Naive thymus-derived CD8-positive, alpha-beta T cell (primary cell): ENCODE measurements around the gene NGLY1. TPM values are rescaled to one million over a fixed set of nuclear protein-coding genes. Genes with fewer than 3 reads are reported as not detected.

Source experiments
- ATAC-seq, 2 donors: fragments of 150-1000 bp; cut with Tn5 transposase in 1 of 2; sonication (Bioruptor Pico), chemical (Tn5 transposase) in 1 of 2; 1 replicate in 1 of 2; 2 replicates in 1 of 2; pipeline ENCODE4 v1.10.0; 2021; ENCODE audit warnings: mild to moderate bottlenecking in 2 of 2, moderate library complexity in 2 of 2
- POLR2A ChIA-PET: fragments of 350-600 bp; sonication (Branson Sonifier 250); formaldehyde crosslinking; loops from one replicate; lab custom pipeline; 2021; ENCODE audit warnings: antibody characterized with exemption; lab: Charles Lee
- DNase-seq, 10 donors: peaks; one replicate each; pipeline versions ENCODE4 v3.0.0 to v3.0.0-alpha.2; 2020 to 2022
- H3K27ac Mint-ChIP-seq, 10 donors: one replicate each; pipeline ENCODE4 v1.8.0; 2020 to 2022; ENCODE audit warnings: mild to moderate bottlenecking in 10 of 10, mixed read lengths in 10 of 10, moderate library complexity in 4 of 10, inconsistent platforms in 1 of 10
- H3K27me3 Mint-ChIP-seq, 5 donors: one replicate each; pipeline ENCODE4 v1.8.0; 2021 to 2022; ENCODE audit warnings: mixed read lengths in 5 of 5
- H3K36me3 Mint-ChIP-seq, 3 donors: one replicate each; pipeline ENCODE4 v1.8.0; 2020 to 2022; ENCODE audit warnings: mixed read lengths in 3 of 3, mild to moderate bottlenecking in 2 of 3, inconsistent platforms in 1 of 3
- H3K4me1 Mint-ChIP-seq, 4 donors: one replicate each; pipeline ENCODE4 v1.8.0; 2021 to 2022; ENCODE audit warnings: mixed read lengths in 4 of 4
- H3K4me3 Mint-ChIP-seq, 10 donors: one replicate each; pipeline ENCODE4 v1.8.0; 2020 to 2022; ENCODE audit warnings: mild to moderate bottlenecking in 10 of 10, mixed read lengths in 10 of 10, moderate library complexity in 6 of 10, inconsistent platforms in 1 of 10
- H3K9me3 Mint-ChIP-seq, 9 donors: one replicate each; pipeline ENCODE4 v1.8.0; 2020 to 2022; ENCODE audit warnings: mixed read lengths in 9 of 9, mild to moderate bottlenecking in 3 of 9, inconsistent platforms in 1 of 9, moderate library complexity in 1 of 9
- polyA plus RNA-seq, 3 donors: library from polyadenylated mRNA; unstranded; fragments of 300-500 nt; fragmentation: Illumina TruSeq; gene quantifications; one replicate each; pipeline ENCODE4 v1.2.3, GENCODE V29; 2021
- total RNA-seq, 8 experiments: library from RNA in 2 of 8; stranded (reverse) in 2 of 8; gene quantifications; one replicate each; pipeline ENCODE4 v1.2.3 and lab custom pipeline; 2021 to 2026

Gene NGLY1
- total and polyA plus RNA-seq, 5 experiments from 2014 or later = 33.4 to 92.4 (median 52.0) TPM

GRCh38 chr3:25693238-25693637 is 90.0 kb downstream of the NGLY1 start:
- H3K27me3 Mint-ChIP-seq = peaks cover 4 to 22% (median 7%) of the 10 kb centered on the region in 5 donors
- DNase-seq (no peak), ATAC-seq (no peak)
- no peaks in the 10 kb centered on the region for H3K4me1 Mint-ChIP-seq
- no peaks in the 10 kb centered on the region for H3K36me3 Mint-ChIP-seq
- no peak overlapping the region for H3K27ac Mint-ChIP-seq
- H3K9me3 Mint-ChIP-seq = peaks cover 0 to 2% (median 0%) of the 10 kb centered on the region in 9 donors
- no peak overlapping the region for H3K4me3 Mint-ChIP-seq
- POLR2A ChIA-PET = no interaction called here

- no peaks in the 10 kb centered on the region for H3K9me3 Mint-ChIP-seq
- H3K4me3 Mint-ChIP-seq = no peak overlapping the region
- H3K27me3 Mint-ChIP-seq = peaks cover 4 to 22% (median 8%) of the 10 kb centered on the region in 5 donors
- H3K27ac Mint-ChIP-seq = no peak overlapping the region
- no peaks in the 10 kb centered on the region for H3K4me1 Mint-ChIP-seq
- POLR2A ChIA-PET = no interaction called here
- ATAC-seq (no peak), DNase-seq (no peak)
- H3K36me3 Mint-ChIP-seq = no peaks in the 10 kb centered on the region
These were observed 90.9 kb downstream of the NGLY1 start for GRCh38 chr3:25692341-25692740.

- ATAC-seq (no peak), DNase-seq (no peak)
- POLR2A ChIA-PET = no interaction called here
- Mint-ChIP-seq H3K4me3 (no peak overlapping the region), H3K9me3 (no peaks in the 10 kb centered on the region), H3K36me3 (no peaks in the 10 kb centered on the region), H3K4me1 (no peaks in the 10 kb centered on the region), H3K27ac (no peak overlapping the region), H3K27me3 (peaks cover 4 to 22% (median 8%) of the 10 kb centered on the region in 5 donors)
These were observed 92.3 kb downstream of the NGLY1 start for GRCh38 chr3:25690768-25691533.

GRCh38 chr3:25689226-25689625 is 94.0 kb downstream of the NGLY1 start:
- peak overlapping the region in 1 of 10 donors; percentile 78 for H3K27ac Mint-ChIP-seq
- ATAC-seq = no peak
- H3K4me3 Mint-ChIP-seq = no peak overlapping the region
- no peaks in the 10 kb centered on the region for H3K9me3 Mint-ChIP-seq
- no peaks in the 10 kb centered on the region for H3K4me1 Mint-ChIP-seq
- POLR2A ChIA-PET = no interaction called here
- DNase-seq = no peak
- H3K36me3 Mint-ChIP-seq = no peaks in the 10 kb centered on the region
- H3K27me3 Mint-ChIP-seq = peaks cover 4 to 22% (median 8%) of the 10 kb centered on the region in 5 donors

GRCh38 chr3:25687742-25688141 is 95.5 kb downstream of the NGLY1 start:
- Mint-ChIP-seq H3K9me3 (no peaks in the 10 kb centered on the region), H3K4me1 (no peaks in the 10 kb centered on the region), H3K27ac (peak overlapping the region in 2 of 10 donors; percentile 58 to 63), H3K4me3 (no peak overlapping the region), H3K36me3 (no peaks in the 10 kb centered on the region), H3K27me3 (peaks cover 4 to 22% (median 7%) of the 10 kb centered on the region in 5 donors)
- POLR2A ChIA-PET = no interaction called here
- ATAC-seq (no peak), DNase-seq (no peak)

- DNase-seq (no peak), ATAC-seq (no peak)
- POLR2A ChIA-PET = no interaction called here
- Mint-ChIP-seq H3K36me3 (no peaks in the 10 kb centered on the region), H3K27me3 (peaks cover 4 to 19% (median 7%) of the 10 kb centered on the region in 5 donors), H3K27ac (no peak overlapping the region), H3K9me3 (no peaks in the 10 kb centered on the region), H3K4me1 (no peaks in the 10 kb centered on the region), H3K4me3 (no peak overlapping the region)
These were observed 96.5 kb downstream of the NGLY1 start for GRCh38 chr3:25686766-25687165.

- Mint-ChIP-seq H3K27ac (no peak overlapping the region), H3K4me1 (no peaks in the 10 kb centered on the region), H3K4me3 (no peak overlapping the region), H3K9me3 (no peaks in the 10 kb centered on the region), H3K36me3 (no peaks in the 10 kb centered on the region), H3K27me3 (peaks cover 0 to 7% (median 1%) of the 10 kb centered on the region in 5 donors)
- DNase-seq = no peak
- ATAC-seq = no peak
- POLR2A ChIA-PET = no interaction called here
These were observed 99.4 kb downstream of the NGLY1 start for GRCh38 chr3:25683882-25684281.

- H3K9me3 Mint-ChIP-seq = no peaks in the 10 kb centered on the region
- DNase-seq = no peak
- POLR2A ChIA-PET = no interaction called here
- no peak overlapping the region for H3K27ac Mint-ChIP-seq
- H3K36me3 Mint-ChIP-seq = no peaks in the 10 kb centered on the region
- ATAC-seq = no peak
- H3K4me1 Mint-ChIP-seq = no peaks in the 10 kb centered on the region
- no peak overlapping the region for H3K4me3 Mint-ChIP-seq
- peaks cover 0 to 2% (median 0%) of the 10 kb centered on the region in 5 donors for H3K27me3 Mint-ChIP-seq
These were observed 99.8 kb downstream of the NGLY1 start for GRCh38 chr3:25683410-25683809.

GRCh38 chr3:25679642-25680302 is 103.5 kb downstream of the NGLY1 start:
- no peak for DNase-seq
- no peak for ATAC-seq
- Mint-ChIP-seq H3K27ac (peak overlapping the region in 1 of 10 donors; percentile 63), H3K4me1 (no peaks in the 10 kb centered on the region), H3K9me3 (no peaks in the 10 kb centered on the region), H3K4me3 (no peak overlapping the region), H3K27me3 (no peaks in the 10 kb centered on the region), H3K36me3 (no peaks in the 10 kb centered on the region)
- POLR2A ChIA-PET = interaction anchor here (1.4 kb wide), 1 partner anchor 14 kb away, joined by 5 read pairs; no protein-coding TSS in a partner anchor

- Mint-ChIP-seq H3K27ac (no peak overlapping the region), H3K4me3 (no peak overlapping the region), H3K27me3 (no peaks in the 10 kb centered on the region), H3K4me1 (no peaks in the 10 kb centered on the region), H3K9me3 (no peaks in the 10 kb centered on the region), H3K36me3 (no peaks in the 10 kb centered on the region)
- ATAC-seq (no peak), DNase-seq (no peak)
- POLR2A ChIA-PET = no interaction called here
These were observed 104.1 kb downstream of the NGLY1 start for GRCh38 chr3:25679166-25679565.

- peaks cover 0 to under 1% (median 0%) of the 10 kb centered on the region in 3 donors for H3K36me3 Mint-ChIP-seq
- DNase-seq (no peak), ATAC-seq (no peak)
- no peak overlapping the region for H3K4me3 Mint-ChIP-seq
- no peaks in the 10 kb centered on the region for H3K9me3 Mint-ChIP-seq
- H3K27ac Mint-ChIP-seq = no peak overlapping the region
- POLR2A ChIA-PET = no interaction called here
- H3K27me3 Mint-ChIP-seq = no peaks in the 10 kb centered on the region
- no peaks in the 10 kb centered on the region for H3K4me1 Mint-ChIP-seq
These were observed 104.7 kb downstream of the NGLY1 start for GRCh38 chr3:25678581-25678980.

- H3K36me3 Mint-ChIP-seq = peaks cover 0 to 5% (median 0%) of the 10 kb centered on the region in 3 donors
- DNase-seq (no peak), ATAC-seq (no peak)
- H3K9me3 Mint-ChIP-seq = no peaks in the 10 kb centered on the region
- POLR2A ChIA-PET = interaction anchor here (1.1 kb wide), 1 partner anchor 11 kb away, joined by 3 read pairs; no protein-coding TSS in a partner anchor
- no peaks in the 10 kb centered on the region for H3K4me1 Mint-ChIP-seq
- H3K27me3 Mint-ChIP-seq = no peaks in the 10 kb centered on the region
- no peak overlapping the region for H3K4me3 Mint-ChIP-seq
- no peak overlapping the region for H3K27ac Mint-ChIP-seq
These were observed 106.1 kb downstream of the NGLY1 start for GRCh38 chr3:25677121-25677520.

- peak overlapping the region in 1 of 10 donors; percentile 29 for H3K27ac Mint-ChIP-seq
- no peaks in the 10 kb centered on the region for H3K9me3 Mint-ChIP-seq
- no peak for ATAC-seq
- H3K4me1 Mint-ChIP-seq = peaks cover 1 to 6% (median 3%) of the 10 kb centered on the region in 4 donors
- POLR2A ChIA-PET = interaction anchor here (1.0 kb wide), 1 partner anchor 9 kb away, joined by 3 read pairs; no protein-coding TSS in a partner anchor
- no peak for DNase-seq
- H3K36me3 Mint-ChIP-seq = peaks cover 0 to 5% (median 0%) of the 10 kb centered on the region in 3 donors
- no peak overlapping the region for H3K4me3 Mint-ChIP-seq
- no peaks in the 10 kb centered on the region for H3K27me3 Mint-ChIP-seq
These were observed 108.6 kb downstream of the NGLY1 start for GRCh38 chr3:25674670-25675069.
